ENCODE measurements around the gene PKNOX2. TPM values are rescaled to one million over a fixed set of nuclear protein-coding genes. Genes with fewer than 3 reads are reported as not detected.

The PKNOX2 gene
- total and polyA plus RNA-seq, 9 of the 15 experiments (the other 6 are each of a cell fraction or from before 2014, with no cell fraction given): not detected

GRCh38 chr11:125332821-125333220 is 168.3 kb downstream of the PKNOX2 start:
- CTCF ChIA-PET (ENCODE audit: low intra/inter-chr PET ratio): no interaction called here
- BruUV-seq (replicated peaks): no TSS peak

More at GRCh38 chr11:125332821-125333220, 168.3 kb downstream of the PKNOX2 start:
- no peak overlapping the region for H3K27ac ChIP-seq (ENCODE audit: extremely low read depth, low read depth, low read length)
- H3K9me1 ChIP-seq (ENCODE audit: control insufficient read depth, insufficient read depth, low read length): no peaks in the 10 kb centered on the region
- 0% methylated on average over 8 of the region's 8 CpGs for WGBS (ENCODE audit: insufficient coverage, low coverage, missing lambda C conversion rate)
- no peaks in the 10 kb centered on the region for H3K9me3 ChIP-seq (replicated peaks; ENCODE audit: control insufficient read depth, insufficient read depth, low read depth, low read length)
- H2AFZ ChIP-seq (ENCODE audit: low read depth, low read length): no peak overlapping the region
- POLR2A ChIA-PET: no interaction called here
- ATAC-seq (no peak), DNase-seq (ENCODE audit: extremely low read depth in 1 of 4, low spot score in 3 of 4) (no peak), FAIRE-seq (no peak)
- no peaks in the 10 kb centered on the region for H3K4me1 ChIP-seq (replicated peaks in 1 of 2; ENCODE audit: control insufficient read depth in 2 of 2, insufficient read depth in 2 of 2, low read length in 2 of 2)
- H3K36me3 ChIP-seq (ENCODE audit: control insufficient read depth, insufficient read depth, low read length): no peaks in the 10 kb centered on the region
- H3K4me3 ChIP-seq: no peak overlapping the region
- no peak overlapping the region for H3K9ac ChIP-seq (ENCODE audit: insufficient read depth in 1 of 2, low read depth in 2 of 2, low read length in 2 of 2)
- no peak overlapping the region for H3K4me2 ChIP-seq (ENCODE audit: insufficient read depth, low read length)
- H4K20me1 ChIP-seq (replicated peaks; ENCODE audit: control insufficient read depth, insufficient read depth, low read length): no peaks in the 10 kb centered on the region; the same call in 1 of the 2 replicates
- H3K27me3 ChIP-seq (ENCODE audit: control insufficient read depth in 2 of 2, insufficient read depth in 2 of 2, low read length in 2 of 2): peaks cover 23 to 53% of the 10 kb centered on the region in 2 experiments
- no peaks in the 10 kb centered on the region for H3K79me2 ChIP-seq (ENCODE audit: control insufficient read depth, insufficient read depth, low read length)
- TF ChIP-seq ZNF436 (CRISPR knock-in tag; IDR thresholded peaks at IDR 0.05): no peak
- TF ChIP-seq PATZ1 (CRISPR knock-in tag; IDR thresholded peaks at IDR 0.05; ENCODE audit: borderline replicate concordance): no peak
- TF ChIP-seq MEIS2 (IDR thresholded peaks at IDR 0.05; ENCODE audit: partially characterized antibody): no peak
- no peak for TF ChIP-seq TFAM (CRISPR knock-in tag; conservative IDR thresholded peaks at IDR 0.05)
- no peak for TF ChIP-seq NCOR1 (IDR thresholded peaks at IDR 0.05)
- no peak for TF ChIP-seq ZNF280B (CRISPR knock-in tag; IDR thresholded peaks at IDR 0.05)
- TF ChIP-seq CCNT2 (IDR thresholded peaks at IDR 0.05; ENCODE audit: borderline replicate concordance, extremely low read depth, insufficient read length, low read depth, low read length): no peak
- TF ChIP-seq HSF4 (CRISPR knock-in tag; IDR thresholded peaks at IDR 0.05; ENCODE audit: borderline replicate concordance): no peak
- TF ChIP-seq RFX1 (IDR thresholded peaks at IDR 0.05): no peak
- intact Hi-C loops (cut with micrococcal nuclease): no loop called here
- in situ Hi-C loops (cut with MboI): loop anchor here (25.0 kb wide), 1 partner anchor 371 kb away; the partner anchor contains the start of gene CCDC15
